Large intestine (tissue), 3 donors: ENCODE measurements around the gene PRPH. TPM values are rescaled to one million over a fixed set of nuclear protein-coding genes. Genes with fewer than 3 reads are reported as not detected.
"Not testable (repeated sequence)": the region's sequence is repeated elsewhere in the genome, so short reads cannot be mapped to it uniquely, and the experiment has no call there.

ENCODE experiments used
- DNase-seq, 2 donors: peaks; one replicate each; pipeline versions ENCODE4 v3.0.0 to v3.0.0-alpha.2; 2013
- H3K27ac ChIP-seq: one replicate; pipeline ENCODE4 v1.5.1; 2013; ENCODE audit warnings: low read length
- H3K27me3 ChIP-seq: 2 replicates; pipeline ENCODE4 v1.6.1; 2013; ENCODE audit warnings: low read length; ENCODE audit not compliant: control insufficient read depth, insufficient read depth
- H3K36me3 ChIP-seq: 2 replicates; pipeline ENCODE4 v1.6.1; 2013; ENCODE audit warnings: low read length; ENCODE audit not compliant: control insufficient read depth, insufficient read depth
- H3K4me1 ChIP-seq: one replicate; pipeline ENCODE4 v1.6.1; 2013; ENCODE audit warnings: low read length; ENCODE audit not compliant: control insufficient read depth, insufficient read depth
- H3K4me3 ChIP-seq: one replicate; pipeline ENCODE4 v1.5.1; 2013; ENCODE audit warnings: low read length
- H3K9me3 ChIP-seq: one replicate; pipeline ENCODE4 v1.6.1; 2013; ENCODE audit warnings: mild to moderate bottlenecking, low read depth, low read length, moderate library complexity; ENCODE audit not compliant: control insufficient read depth
- WGBS: methylation state at CpG from one replicate; pipeline ENCODE4 v1.1.5; 2013; ENCODE audit warnings: low lambda C conversion rate; ENCODE audit not compliant: insufficient coverage; 5-methylcytosine and 5-hydroxymethylcytosine counted together
- polyA plus RNA-seq: library from polyadenylated mRNA; unstranded; fragments of 120-200 nt; gene quantifications from one replicate; pipeline ENCODE4 v1.2.1, GENCODE V29; 2013

Gene PRPH
- polyA plus RNA-seq, 1 donor, result 115 TPM

- WGBS, result 20% methylated on average over 4 of the region's 21 CpGs
- peaks cover 66% of the 10 kb centered on the region for H3K27me3 ChIP-seq
- not testable (repeated sequence) for H3K27ac ChIP-seq
Measured at GRCh38 chr12:49333778-49334177, 38.8 kb downstream of the PRPH start.

DNA sequence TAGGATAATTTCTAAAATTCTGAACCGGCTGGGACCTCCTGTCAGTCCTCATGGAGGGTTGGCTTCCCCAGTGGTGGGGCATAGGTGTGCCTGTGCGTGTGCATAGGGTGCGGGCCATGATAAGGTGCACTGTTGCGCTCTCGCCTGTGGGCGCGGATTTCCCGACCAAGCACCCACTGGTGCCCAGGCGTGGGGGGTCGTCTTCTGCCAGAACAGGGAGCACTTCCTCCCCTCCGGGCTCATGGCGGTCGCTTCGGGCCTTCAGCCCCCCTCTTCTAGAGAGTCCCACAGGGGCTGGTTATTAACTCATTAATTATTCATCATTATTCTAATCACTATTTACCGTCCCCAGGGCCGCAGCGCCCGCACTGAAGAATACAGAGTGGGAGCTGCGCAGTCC, 39.3 kb downstream of the PRPH start:
- 0% methylated on average over 2 of the region's 19 CpGs for WGBS
- peaks cover 3% of the 10 kb centered on the region for H3K36me3 ChIP-seq
- peaks cover 31% of the 10 kb centered on the region for H3K4me1 ChIP-seq
- peaks cover 15% of the 10 kb centered on the region for H3K9me3 ChIP-seq
- no peak overlapping the region for H3K27ac ChIP-seq
- H3K4me3 ChIP-seq, result no peak overlapping the region
- peaks cover 71% of the 10 kb centered on the region for H3K27me3 ChIP-seq
- DNase-seq, result no peak

More at GRCh38 chr12:49333778-49334177, 38.8 kb downstream of the PRPH start:
- H3K36me3 ChIP-seq, DNase-seq, H3K4me3 ChIP-seq: not testable (repeated sequence)
- peaks cover 15% of the 10 kb centered on the region for H3K9me3 ChIP-seq
- H3K4me1 ChIP-seq, result peaks cover 29% of the 10 kb centered on the region

- Histone ChIP-seq H3K4me1 (peaks cover 35% of the 10 kb centered on the region), H3K27ac (no peak overlapping the region), H3K4me3 (no peak overlapping the region), H3K36me3 (peaks cover 2% of the 10 kb centered on the region), H3K9me3 (peaks cover 15% of the 10 kb centered on the region), H3K27me3 (peaks cover 75% of the 10 kb centered on the region)
- no peak for DNase-seq
- WGBS, result no CpG with 5 or more reads among the region's 12 CpGs
Measured at GRCh38 chr12:49334681-49335080, 39.7 kb downstream of the PRPH start.

GRCh38 chr12:49335118-49335954, 40.4 kb downstream of the PRPH start:
- WGBS, result 30% methylated on average over 6 of the region's 16 CpGs
- Histone ChIP-seq H3K4me1 (peaks cover 38% of the 10 kb centered on the region), H3K27me3 (peaks cover 82% of the 10 kb centered on the region)

GRCh38 chr12:49335955-49336644, 41.2 kb downstream of the PRPH start:
- no peak for DNase-seq
- Histone ChIP-seq H3K27ac (no peak overlapping the region), H3K36me3 (no peaks in the 10 kb centered on the region), H3K27me3 (peaks cover 89% of the 10 kb centered on the region), H3K4me3 (no peak overlapping the region), H3K4me1 (peaks cover 36% of the 10 kb centered on the region), H3K9me3 (peaks cover 15% of the 10 kb centered on the region)
- WGBS, result no CpG with 5 or more reads among the region's 72 CpGs

More at GRCh38 chr12:49335118-49335954, 40.4 kb downstream of the PRPH start:
- peaks cover 2% of the 10 kb centered on the region for H3K36me3 ChIP-seq
- H3K4me3 ChIP-seq, result no peak overlapping the region
- H3K9me3 ChIP-seq, result peaks cover 15% of the 10 kb centered on the region
- no peak overlapping the region for H3K27ac ChIP-seq
- no peak for DNase-seq

DNA sequence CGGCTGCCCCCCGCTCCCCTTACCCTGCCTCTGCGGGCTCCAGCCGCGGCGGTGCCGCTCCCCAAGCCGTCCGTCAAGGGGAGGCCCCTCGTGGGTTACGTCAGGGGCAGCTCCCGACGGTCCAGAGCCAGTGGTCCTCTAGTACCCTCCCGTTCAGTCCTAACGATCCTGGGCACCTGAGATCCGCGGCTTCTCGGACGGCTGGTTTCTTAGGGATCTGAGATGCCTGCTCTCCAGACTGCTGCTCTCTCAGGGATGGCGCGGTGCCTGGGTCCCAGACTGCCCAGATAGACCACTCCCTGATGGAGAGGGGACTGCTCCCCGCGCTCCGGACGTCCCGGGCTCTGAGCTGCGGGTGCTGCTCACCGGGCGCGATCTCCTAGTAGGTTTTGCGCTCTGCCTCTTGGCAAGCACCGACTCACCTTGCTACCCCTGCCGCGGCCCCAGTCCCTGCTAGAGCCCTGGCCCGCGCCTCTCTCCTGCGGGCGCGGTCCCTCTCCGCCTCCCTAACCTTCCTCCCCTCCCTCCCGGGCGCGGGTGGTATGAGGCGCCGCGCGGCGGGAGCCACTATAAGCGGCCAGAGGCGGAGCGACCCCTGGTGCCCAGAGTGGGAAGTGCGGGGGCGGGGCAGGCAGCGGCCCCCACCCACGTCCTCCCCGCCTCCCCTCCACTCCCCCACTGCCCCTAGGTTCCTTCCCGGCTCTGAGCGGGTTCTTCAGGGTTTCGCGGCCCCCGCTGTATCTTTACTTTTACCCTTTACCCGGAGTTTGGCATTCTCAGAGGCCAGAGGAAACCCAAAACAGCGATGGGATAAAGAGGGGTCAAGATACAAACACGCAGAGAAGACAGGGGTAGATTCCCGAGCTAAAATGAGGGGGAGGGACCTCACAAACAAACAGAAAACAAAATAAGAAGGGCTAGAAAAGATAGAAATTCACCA, 42.0 kb downstream of the PRPH start, which contains the start of gene C1QL4:
Gene C1QL4, minus strand, starts transcription at position 544 of the 940 bp plus-strand sequence. CDS start 711 bp downstream, outside the sequence.
- Histone ChIP-seq H3K27me3 (peaks cover 97% of the 10 kb centered on the region), H3K36me3 (no peaks in the 10 kb centered on the region), H3K27ac (no peak within 1 kb of the TSS), H3K4me3 (peak within 1 kb of the TSS; percentile 34), H3K9me3 (peaks cover 16% of the 10 kb centered on the region), H3K4me1 (peaks cover 29% of the 10 kb centered on the region)
- peak; percentile 55 to 74 for DNase-seq
- WGBS, result no CpG with 5 or more reads among the region's 65 CpGs

GRCh38 chr12:49338830-49339463, 44.0 kb downstream of the PRPH start:
- H3K27ac ChIP-seq, result no peak overlapping the region
- WGBS, result no CpG with 5 or more reads among the region's 6 CpGs

DNA sequence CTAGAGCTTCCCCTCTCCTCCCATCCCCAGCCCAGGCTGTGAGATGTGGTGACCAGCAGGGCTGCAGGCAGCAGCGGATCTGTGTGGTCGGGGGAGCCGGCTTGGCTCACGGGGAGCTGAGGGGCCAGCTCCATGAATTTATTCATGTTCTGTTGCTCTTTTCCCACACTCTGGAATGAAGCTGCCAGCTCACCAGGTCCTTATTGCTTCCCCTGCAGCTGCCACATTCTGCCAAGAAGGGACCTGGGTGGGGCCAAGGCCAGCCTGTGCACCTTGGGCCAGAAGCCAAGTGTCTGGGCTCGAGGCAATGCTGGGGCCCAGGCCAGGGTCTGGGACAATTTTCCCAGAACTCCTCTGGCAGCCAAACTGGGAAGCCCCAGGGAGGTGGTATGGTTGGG, 44.5 kb downstream of the PRPH start:
- Histone ChIP-seq H3K27ac (no peak overlapping the region), H3K27me3 (peaks cover 100% of the 10 kb centered on the region)
- no CpG with 5 or more reads among the region's 5 CpGs for WGBS

More at GRCh38 chr12:49338830-49339463, 44.0 kb downstream of the PRPH start:
- no peak for DNase-seq
- Histone ChIP-seq H3K4me1 (peaks cover 34% of the 10 kb centered on the region), H3K36me3 (no peaks in the 10 kb centered on the region), H3K9me3 (peaks cover 17% of the 10 kb centered on the region), H3K4me3 (no peak overlapping the region), H3K27me3 (peaks cover 100% of the 10 kb centered on the region)

DNA sequence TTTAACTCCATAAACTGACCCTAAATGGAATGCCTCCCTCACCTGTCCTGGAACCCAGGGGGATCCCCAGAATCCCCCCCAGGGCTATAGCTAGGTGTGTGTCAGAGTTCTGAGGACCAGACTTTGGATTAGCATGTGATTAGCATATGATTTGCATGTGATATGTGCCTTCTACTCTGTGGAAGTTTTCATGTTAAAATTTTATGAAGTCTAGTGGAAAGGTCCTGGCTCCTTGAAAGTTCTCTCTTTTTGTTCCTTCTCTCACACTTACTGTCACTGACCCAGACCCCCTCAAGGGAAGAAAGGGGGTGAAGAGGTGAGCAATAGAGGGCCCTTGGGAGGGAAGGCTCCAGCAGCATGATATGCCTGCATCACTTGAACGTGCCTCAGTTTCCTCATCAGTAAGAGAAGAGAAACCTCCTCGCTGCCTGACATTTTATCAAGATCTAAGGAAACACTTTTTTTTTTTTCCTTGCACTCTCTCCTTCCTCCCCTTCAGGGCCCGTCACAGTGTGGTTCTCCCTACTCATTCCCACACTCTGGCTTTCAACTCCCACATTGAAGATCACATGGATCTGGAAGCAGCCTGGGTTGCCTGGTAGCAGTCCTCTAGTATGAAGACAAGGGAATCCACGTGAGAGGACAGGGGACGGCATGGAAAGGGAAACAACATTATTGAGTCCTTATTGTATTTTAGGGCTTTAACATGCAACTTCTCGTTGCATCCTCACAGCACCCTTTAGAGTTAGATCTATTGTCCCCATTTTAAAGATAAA, 45.3 kb downstream of the PRPH start:
- H3K4me1 ChIP-seq, result peaks cover 40% of the 10 kb centered on the region

More for the DNA sequence above, 44.5 kb downstream of the PRPH start:
- H3K4me1 ChIP-seq, result peaks cover 36% of the 10 kb centered on the region
- peaks cover 17% of the 10 kb centered on the region for H3K9me3 ChIP-seq
- H3K36me3 ChIP-seq, result no peaks in the 10 kb centered on the region
- no peak overlapping the region for H3K4me3 ChIP-seq
- DNase-seq, result peak in 1 of 2 donors; percentile 79

More for the DNA sequence above, 45.3 kb downstream of the PRPH start:
- peaks cover 22% of the 10 kb centered on the region for H3K9me3 ChIP-seq
- H3K27ac ChIP-seq, result no peak overlapping the region
- H3K27me3 ChIP-seq, result peaks cover 99% of the 10 kb centered on the region
- H3K4me3 ChIP-seq, result no peak overlapping the region
- WGBS, result no CpG with 5 or more reads among the region's 6 CpGs
- DNase-seq, result no peak
- no peaks in the 10 kb centered on the region for H3K36me3 ChIP-seq
